H1 (cell line): ENCODE data around the gene CLIC3.

ENCODE experiments used
- ATF3 ChIP-seq: IDR thresholded peaks from 2 replicates; pipeline ENCODE4 v1.6.1; 2011; ENCODE audit warnings: low read depth, mild to moderate bottlenecking, low read length; ENCODE audit not compliant: insufficient read depth
- CHD1 ChIP-seq: IDR thresholded peaks from 2 replicates; pipeline ENCODE4 v1.6.1; 2012; ENCODE audit warnings: low read depth, low read length, improper control_type of control experiment
- CTCF ChIP-seq, 3 experiments: IDR thresholded peaks; 1 replicate in 2 of 3; 2 replicates in 1 of 3; pipeline versions ENCODE4 v1.5.1 to v1.6.1; 2011; ENCODE audit warnings: low read length in 3 of 3, mild to moderate bottlenecking in 3 of 3, inconsistent platforms in 2 of 3, low read depth in 1 of 3, moderate library complexity in 1 of 3; ENCODE audit not compliant: insufficient read depth in 1 of 3; ENCODE audit errors: control extremely low read depth in 1 of 3
- EZH2 ChIP-seq: fragments of 200-600 bp; sonication (generic); IDR thresholded peaks from 2 replicates; pipeline ENCODE4 v1.7.1; 2012; ENCODE audit warnings: low read depth, mild to moderate bottlenecking, moderate library complexity, low read length, inconsistent platforms; ENCODE audit not compliant: severe bottlenecking
- GABPA ChIP-seq: IDR thresholded peaks from 2 replicates; pipeline ENCODE4 v1.6.1; 2011; ENCODE audit warnings: mild to moderate bottlenecking, low read length, moderate library complexity, borderline replicate concordance; ENCODE audit not compliant: insufficient read depth
- MAFK ChIP-seq: IDR thresholded peaks from 2 replicates; pipeline ENCODE4 v1.6.1; 2012; ENCODE audit warnings: low read depth, mild to moderate bottlenecking, improper control_type of control experiment, low read length
- POLR2A ChIP-seq, 2 experiments: IDR thresholded peaks; 1 replicate in 1 of 2; 2 replicates in 1 of 2; pipeline ENCODE4 v1.6.1; 2011; ENCODE audit warnings: low read depth in 2 of 2, low read length in 2 of 2, mild to moderate bottlenecking in 2 of 2; ENCODE audit errors: control extremely low read depth in 1 of 2
- POLR2AphosphoS5 ChIP-seq: IDR thresholded peaks from 2 replicates; pipeline ENCODE4 v1.6.1; 2011; ENCODE audit warnings: low read depth, low read length
- RNF2 ChIP-seq: fragments of 200-900, 300-1000 bp; sonication (generic); IDR thresholded peaks from 2 replicates; pipeline ENCODE4 v1.7.1; 2016; ENCODE audit warnings: borderline replicate concordance, low read depth, mild to moderate bottlenecking, antibody characterized with exemption, low read length; ENCODE audit not compliant: poor library complexity, severe bottlenecking; ENCODE audit errors: missing control alignments
- SP1 ChIP-seq: IDR thresholded peaks from 2 replicates; pipeline ENCODE4 v1.6.1; 2011; ENCODE audit warnings: low read depth, low read length
- SP4 ChIP-seq: IDR thresholded peaks from 2 replicates; pipeline ENCODE4 v1.6.1; 2012; ENCODE audit warnings: low read length, inconsistent platforms
- TAF7 ChIP-seq: optimal IDR thresholded peaks from 2 replicates; pipeline ENCODE3; 2011; ENCODE audit warnings: low read depth, mild to moderate bottlenecking, inconsistent platforms, low read length, moderate library complexity, borderline replicate concordance
- YY1 ChIP-seq: IDR thresholded peaks from 2 replicates; pipeline ENCODE4 v1.6.1; 2011; ENCODE audit warnings: low read depth, mild to moderate bottlenecking, low read length

GRCh38 chr9:137034709-137035506 is 38.5 kb upstream of the CLIC3 start:
- peak in 2 of 3 experiments; percentile 93 to 95; a peak in 3 of 4 replicates for TF ChIP-seq CTCF (IDR thresholded peaks at IDR 0.05; ENCODE audit: control extremely low read depth in 1 of 3, insufficient read depth in 1 of 3, low read depth in 1 of 3, low read length in 3 of 3)
- peak; percentile 68; the same call in 1 of the 2 replicates for TF ChIP-seq GABPA
- no peak for TF ChIP-seq SP1
- TF ChIP-seq POLR2A (IDR thresholded peaks at IDR 0.05; ENCODE audit: control extremely low read depth in 1 of 2, low read depth in 2 of 2, low read length in 2 of 2), result no peak
- no peak for TF ChIP-seq RNF2
- no peak for TF ChIP-seq EZH2
- TF ChIP-seq POLR2AphosphoS5, result no peak
- no peak for TF ChIP-seq YY1
- no peak for TF ChIP-seq CHD1
- TF ChIP-seq SP4, result no peak
- no peak for TF ChIP-seq TAF7
- TF ChIP-seq ATF3, result no peak
- no peak for TF ChIP-seq MAFK
